GM23338 (cell line): Measurements from ENCODE around the gene ZCCHC12. TPM values are rescaled to one million over a fixed set of nuclear protein-coding genes. Genes with fewer than 3 reads are reported as not detected.

Source experiments
- ATAC-seq: fragments of 200-7000 bp; cut with Tn5 transposase; 3 replicates; pipeline ENCODE4 v1.9.1; 2020
- DNase-seq: peaks from one replicate; pipeline ENCODE4 v3.0.0-alpha.2; 2015; ENCODE audit warnings: low spot score
- H2AFZ ChIP-seq: fragments of 200-600 bp; sonication (generic); 2 replicates; pipeline ENCODE4 v1.8.0; 2016; ENCODE audit warnings: antibody characterized with exemption, mild to moderate bottlenecking, moderate library complexity
- H3F3A ChIP-seq: fragments of 200-600 bp; sonication (generic); replicated peaks from 2 replicates; pipeline ENCODE4 v1.8.0; 2017; ENCODE audit warnings: antibody characterized with exemption, mixed run types, low read depth
- H3K27ac ChIP-seq: fragments of 200-600 bp; sonication (generic); 2 replicates; pipeline ENCODE4 v1.6.1; 2016; ENCODE audit warnings: low read depth
- H3K27me3 ChIP-seq: fragments of 200-600 bp; sonication (generic); 2 replicates; pipeline ENCODE4 v1.8.0; 2016; ENCODE audit warnings: mild to moderate bottlenecking, mixed run types, moderate library complexity; ENCODE audit not compliant: insufficient read depth
- H3K36me3 ChIP-seq: fragments of 200-600 bp; sonication (generic); 2 replicates; pipeline ENCODE4 v1.8.0; 2016; ENCODE audit warnings: mild to moderate bottlenecking; ENCODE audit not compliant: insufficient read depth
- H3K4me1 ChIP-seq: fragments of 200-600 bp; sonication (generic); 2 replicates; pipeline ENCODE4 v1.8.0; 2016; ENCODE audit warnings: mild to moderate bottlenecking, moderate library complexity; ENCODE audit not compliant: insufficient read depth
- H3K4me2 ChIP-seq: fragments of 200-600 bp; sonication (generic); 2 replicates; pipeline ENCODE4 v1.7.1; 2017; ENCODE audit warnings: mixed run types
- H3K4me3 ChIP-seq: fragments of 200-600 bp; sonication (generic); 2 replicates; pipeline ENCODE4 v1.6.1; 2016; ENCODE audit warnings: mixed run types
- H3K79me2 ChIP-seq: fragments of 200-600 bp; sonication (generic); replicated peaks from 2 replicates; pipeline ENCODE4 v1.8.0; 2017; ENCODE audit warnings: mild to moderate bottlenecking; ENCODE audit not compliant: insufficient read depth
- H3K9me2 ChIP-seq: fragments of 200-600 bp; sonication (generic); 2 replicates; pipeline ENCODE4 v1.8.0; 2017; ENCODE audit not compliant: insufficient read depth
- H4K20me1 ChIP-seq: fragments of 200-600 bp; sonication (generic); replicated peaks from 2 replicates; pipeline ENCODE4 v1.8.0; 2017; ENCODE audit warnings: mild to moderate bottlenecking; ENCODE audit not compliant: insufficient read depth
- H3K27ac Mint-ChIP-seq: 2 replicates; pipeline ENCODE4 v1.8.0; 2020; ENCODE audit warnings: inconsistent platforms, mild to moderate bottlenecking, moderate library complexity, mixed read lengths
- H3K27me3 Mint-ChIP-seq: 3 replicates; pipeline ENCODE4 v1.8.0; 2022; ENCODE audit warnings: low read depth, mild to moderate bottlenecking, moderate library complexity, mixed read lengths, inconsistent platforms; ENCODE audit not compliant: insufficient read depth, poor library complexity
- H3K36me3 Mint-ChIP-seq: 3 replicates; pipeline ENCODE4 v1.8.0; 2021; ENCODE audit warnings: low read depth, mild to moderate bottlenecking, inconsistent platforms, moderate library complexity, mixed read lengths
- H3K4me1 Mint-ChIP-seq: 3 replicates; pipeline ENCODE4 v1.8.0; 2020; ENCODE audit warnings: mild to moderate bottlenecking, inconsistent platforms, mixed read lengths
- H3K4me3 Mint-ChIP-seq: 3 replicates; pipeline ENCODE4 v1.8.0; 2021; ENCODE audit warnings: moderate library complexity, mild to moderate bottlenecking, inconsistent platforms, mixed read lengths
- H3K9me3 Mint-ChIP-seq: 3 replicates; pipeline ENCODE4 v1.8.0; 2020; ENCODE audit warnings: moderate library complexity, mild to moderate bottlenecking, inconsistent platforms, mixed read lengths
- EZH2 ChIP-seq: fragments of 200-600 bp; sonication (generic); IDR thresholded peaks from one replicate; pipeline ENCODE4 v1.8.0; 2017; ENCODE audit warnings: antibody characterized with exemption, mild to moderate bottlenecking, low read depth; ENCODE audit not compliant: unreplicated experiment
- EZH2phosphoT487 ChIP-seq: fragments of 200-600 bp; sonication (generic); IDR thresholded peaks from one replicate; pipeline ENCODE4 v1.8.1; 2018; ENCODE audit warnings: antibody characterized with exemption; ENCODE audit not compliant: unreplicated experiment
- NANOG ChIP-seq: IDR thresholded peaks from 2 replicates; pipeline ENCODE4 v1.6.1; 2016; ENCODE audit warnings: antibody characterized with exemption, borderline replicate concordance
- POLR2AphosphoS5 ChIP-seq: IDR thresholded peaks from 2 replicates; pipeline ENCODE4 v1.6.1; 2016; ENCODE audit warnings: antibody characterized with exemption, low read depth
- STAT1 ChIP-seq: IDR thresholded peaks from one replicate; pipeline ENCODE4 v1.6.1; 2016; ENCODE audit warnings: antibody characterized with exemption; ENCODE audit not compliant: unreplicated experiment
- ZNF114 ChIP-seq: fragments of 250-450 bp; sonication (Bioruptor Pico); IDR thresholded peaks from 2 replicates; pipeline ENCODE4 v1.5.0; 2020; ENCODE audit warnings: mild to moderate bottlenecking, moderate library complexity
- ZNF331 ChIP-seq: fragments of 250-450 bp; sonication (Bioruptor Pico); IDR thresholded peaks from 2 replicates; pipeline ENCODE4 v1.5.0; 2020; ENCODE audit warnings: low read depth, mild to moderate bottlenecking, moderate library complexity
- polyA plus RNA-seq: library from polyadenylated mRNA; unstranded; fragments of >200 nt; fragmentation: Nextera tagmentation; extraction: Ambion mirVana; gene quantifications from 2 replicates; pipeline ENCODE4 v1.2.1, GENCODE V29; 2016
- total RNA-seq: library from RNA; depleted of rRNA; stranded (reverse); fragments of >200 nt; shearing (Covaris generic); gene quantifications from 2 replicates; pipeline ENCODE4 v1.2.3, GENCODE V29; 2014
- TF ChIP-seq, protein P1 (sequence below): IDR thresholded peaks from one replicate; pipeline ENCODE4 v1.6.1; 2018; ENCODE audit warnings: antibody characterized with exemption; ENCODE audit not compliant: unreplicated experiment
- TF ChIP-seq, protein P2 (sequence below): IDR thresholded peaks from 2 replicates; pipeline ENCODE4 v1.6.1; 2016; ENCODE audit warnings: antibody characterized with exemption
- TF ChIP-seq, protein P3 (sequence below), 2 experiments: fragments of 200-600 bp in 1 of 2; sonication (generic) in 1 of 2; conservative IDR thresholded peaks; 2 replicates each; pipeline versions ENCODE4 v1.5.1 to v1.6.1; 2016 to 2017; ENCODE audit warnings: antibody characterized with exemption in 2 of 2, low read depth in 2 of 2, mild to moderate bottlenecking in 2 of 2, moderate library complexity in 1 of 2

The ZCCHC12 gene
- total and polyA plus RNA-seq, 2 experiments from 2014 or later, result 0.32 to 0.38 TPM

DNA sequence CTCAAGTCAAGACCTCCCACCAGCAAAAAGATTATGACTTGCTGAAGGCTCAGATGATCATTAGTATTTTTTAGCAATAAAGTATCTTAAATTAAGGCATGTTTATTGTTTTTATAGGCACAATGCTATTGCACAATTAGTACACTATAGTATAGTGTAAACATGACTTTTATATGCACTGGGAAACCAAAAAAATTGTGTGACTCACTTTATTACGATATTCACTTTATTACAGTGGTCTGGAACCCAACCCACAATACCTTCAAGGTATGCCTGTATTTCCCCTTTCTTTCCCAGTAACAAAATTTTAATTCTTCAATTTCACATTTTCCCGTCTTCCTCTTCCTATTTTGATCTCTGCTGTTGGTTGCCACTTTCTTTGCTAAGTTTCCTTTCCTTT, 37.7 kb downstream of the ZCCHC12 start (continued):
- TF ChIP-seq, protein P1, sequence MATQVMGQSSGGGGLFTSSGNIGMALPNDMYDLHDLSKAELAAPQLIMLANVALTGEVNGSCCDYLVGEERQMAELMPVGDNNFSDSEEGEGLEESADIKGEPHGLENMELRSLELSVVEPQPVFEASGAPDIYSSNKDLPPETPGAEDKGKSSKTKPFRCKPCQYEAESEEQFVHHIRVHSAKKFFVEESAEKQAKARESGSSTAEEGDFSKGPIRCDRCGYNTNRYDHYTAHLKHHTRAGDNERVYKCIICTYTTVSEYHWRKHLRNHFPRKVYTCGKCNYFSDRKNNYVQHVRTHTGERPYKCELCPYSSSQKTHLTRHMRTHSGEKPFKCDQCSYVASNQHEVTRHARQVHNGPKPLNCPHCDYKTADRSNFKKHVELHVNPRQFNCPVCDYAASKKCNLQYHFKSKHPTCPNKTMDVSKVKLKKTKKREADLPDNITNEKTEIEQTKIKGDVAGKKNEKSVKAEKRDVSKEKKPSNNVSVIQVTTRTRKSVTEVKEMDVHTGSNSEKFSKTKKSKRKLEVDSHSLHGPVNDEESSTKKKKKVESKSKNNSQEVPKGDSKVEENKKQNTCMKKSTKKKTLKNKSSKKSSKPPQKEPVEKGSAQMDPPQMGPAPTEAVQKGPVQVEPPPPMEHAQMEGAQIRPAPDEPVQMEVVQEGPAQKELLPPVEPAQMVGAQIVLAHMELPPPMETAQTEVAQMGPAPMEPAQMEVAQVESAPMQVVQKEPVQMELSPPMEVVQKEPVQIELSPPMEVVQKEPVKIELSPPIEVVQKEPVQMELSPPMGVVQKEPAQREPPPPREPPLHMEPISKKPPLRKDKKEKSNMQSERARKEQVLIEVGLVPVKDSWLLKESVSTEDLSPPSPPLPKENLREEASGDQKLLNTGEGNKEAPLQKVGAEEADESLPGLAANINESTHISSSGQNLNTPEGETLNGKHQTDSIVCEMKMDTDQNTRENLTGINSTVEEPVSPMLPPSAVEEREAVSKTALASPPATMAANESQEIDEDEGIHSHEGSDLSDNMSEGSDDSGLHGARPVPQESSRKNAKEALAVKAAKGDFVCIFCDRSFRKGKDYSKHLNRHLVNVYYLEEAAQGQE, result no peak
- TF ChIP-seq ZNF331 (CRISPR knock-in tag), result no peak
- TF ChIP-seq, protein P2, sequence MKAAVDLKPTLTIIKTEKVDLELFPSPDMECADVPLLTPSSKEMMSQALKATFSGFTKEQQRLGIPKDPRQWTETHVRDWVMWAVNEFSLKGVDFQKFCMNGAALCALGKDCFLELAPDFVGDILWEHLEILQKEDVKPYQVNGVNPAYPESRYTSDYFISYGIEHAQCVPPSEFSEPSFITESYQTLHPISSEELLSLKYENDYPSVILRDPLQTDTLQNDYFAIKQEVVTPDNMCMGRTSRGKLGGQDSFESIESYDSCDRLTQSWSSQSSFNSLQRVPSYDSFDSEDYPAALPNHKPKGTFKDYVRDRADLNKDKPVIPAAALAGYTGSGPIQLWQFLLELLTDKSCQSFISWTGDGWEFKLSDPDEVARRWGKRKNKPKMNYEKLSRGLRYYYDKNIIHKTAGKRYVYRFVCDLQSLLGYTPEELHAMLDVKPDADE, result no peak
- no peak for TF ChIP-seq POLR2AphosphoS5
- TF ChIP-seq STAT1, result no peak
- no peak for TF ChIP-seq EZH2phosphoT487
- no peak for TF ChIP-seq EZH2

DNA sequence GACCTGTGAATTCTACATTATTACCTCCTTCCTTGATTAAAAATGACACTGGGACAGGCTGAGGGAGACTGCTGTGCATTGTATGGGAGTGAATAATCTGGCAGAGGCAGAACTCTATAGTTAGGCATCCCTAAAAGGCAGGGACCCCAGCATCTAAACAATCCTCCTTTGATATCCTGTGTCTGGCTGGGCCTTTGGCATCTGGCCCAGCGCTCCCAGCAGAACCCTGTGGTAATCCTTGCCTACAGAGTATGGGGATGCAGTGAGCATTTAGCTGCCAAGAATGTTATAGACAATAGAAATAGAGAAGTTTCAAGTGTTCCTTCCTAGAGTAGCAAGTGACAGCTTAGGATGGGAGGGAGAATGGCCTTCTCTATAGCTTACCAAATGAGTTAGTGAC, 38.5 kb downstream of the ZCCHC12 start:
- DNase-seq (no peak), ATAC-seq (no peak)
- Histone ChIP-seq H3K4me3 (no peak overlapping the region), H3K4me2 (no peak overlapping the region), H3F3A (no peaks in the 10 kb centered on the region), H3K79me2 (no peaks in the 10 kb centered on the region), H3K27me3 (no peaks in the 10 kb centered on the region), H3K4me1 (no peaks in the 10 kb centered on the region), H3K9me2 (no peaks in the 10 kb centered on the region), H3K27ac (no peak overlapping the region), H4K20me1 (no peaks in the 10 kb centered on the region), H2AFZ (no peak overlapping the region), H3K36me3 (no peaks in the 10 kb centered on the region)
- Mint-ChIP-seq H3K27ac (no peak overlapping the region), H3K4me3 (no peak overlapping the region), H3K27me3 (peaks cover 4% of the 10 kb centered on the region), H3K36me3 (no peaks in the 10 kb centered on the region), H3K9me3 (no peaks in the 10 kb centered on the region), H3K4me1 (peaks cover 5% of the 10 kb centered on the region; the same call in 2 of the 3 replicates)
- TF ChIP-seq ZNF331 (CRISPR knock-in tag) (no peak), ZNF114 (no peak), STAT1 (no peak), NANOG (no peak)
- TF ChIP-seq, protein P2, result no peak
- TF ChIP-seq, protein P3, sequence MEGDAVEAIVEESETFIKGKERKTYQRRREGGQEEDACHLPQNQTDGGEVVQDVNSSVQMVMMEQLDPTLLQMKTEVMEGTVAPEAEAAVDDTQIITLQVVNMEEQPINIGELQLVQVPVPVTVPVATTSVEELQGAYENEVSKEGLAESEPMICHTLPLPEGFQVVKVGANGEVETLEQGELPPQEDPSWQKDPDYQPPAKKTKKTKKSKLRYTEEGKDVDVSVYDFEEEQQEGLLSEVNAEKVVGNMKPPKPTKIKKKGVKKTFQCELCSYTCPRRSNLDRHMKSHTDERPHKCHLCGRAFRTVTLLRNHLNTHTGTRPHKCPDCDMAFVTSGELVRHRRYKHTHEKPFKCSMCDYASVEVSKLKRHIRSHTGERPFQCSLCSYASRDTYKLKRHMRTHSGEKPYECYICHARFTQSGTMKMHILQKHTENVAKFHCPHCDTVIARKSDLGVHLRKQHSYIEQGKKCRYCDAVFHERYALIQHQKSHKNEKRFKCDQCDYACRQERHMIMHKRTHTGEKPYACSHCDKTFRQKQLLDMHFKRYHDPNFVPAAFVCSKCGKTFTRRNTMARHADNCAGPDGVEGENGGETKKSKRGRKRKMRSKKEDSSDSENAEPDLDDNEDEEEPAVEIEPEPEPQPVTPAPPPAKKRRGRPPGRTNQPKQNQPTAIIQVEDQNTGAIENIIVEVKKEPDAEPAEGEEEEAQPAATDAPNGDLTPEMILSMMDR (conservative IDR thresholded peaks at IDR 0.05; ENCODE audit: low read depth in 2 of 2), result no peak
- TF ChIP-seq, protein P1, result no peak
